Activated T-cell treated with anti-CD3 and anti-CD28 coated beads for 1 hour (primary cell): ENCODE measurements around the gene RNF130.
"Not testable (repeated sequence)": the region's sequence is repeated elsewhere in the genome, so short reads cannot be mapped to it uniquely, and the experiment has no call there.

Experiments
- DNase-seq: peaks from one replicate; pipeline ENCODE4 v3.0.0-alpha.2; 2020; ENCODE audit warnings: low read depth

Gene RNF130

GRCh38 chr5:180102636-180103035 lies 31.1 kb upstream of the RNF130 start:
- DNase-seq: no peak

- DNase-seq: no peak
Observed at GRCh38 chr5:180101451-180102105, 30.0 kb upstream of the RNF130 start.

GRCh38 chr5:180100621-180101450 lies 29.3 kb upstream of the RNF130 start:
- DNase-seq: no peak

DNA sequence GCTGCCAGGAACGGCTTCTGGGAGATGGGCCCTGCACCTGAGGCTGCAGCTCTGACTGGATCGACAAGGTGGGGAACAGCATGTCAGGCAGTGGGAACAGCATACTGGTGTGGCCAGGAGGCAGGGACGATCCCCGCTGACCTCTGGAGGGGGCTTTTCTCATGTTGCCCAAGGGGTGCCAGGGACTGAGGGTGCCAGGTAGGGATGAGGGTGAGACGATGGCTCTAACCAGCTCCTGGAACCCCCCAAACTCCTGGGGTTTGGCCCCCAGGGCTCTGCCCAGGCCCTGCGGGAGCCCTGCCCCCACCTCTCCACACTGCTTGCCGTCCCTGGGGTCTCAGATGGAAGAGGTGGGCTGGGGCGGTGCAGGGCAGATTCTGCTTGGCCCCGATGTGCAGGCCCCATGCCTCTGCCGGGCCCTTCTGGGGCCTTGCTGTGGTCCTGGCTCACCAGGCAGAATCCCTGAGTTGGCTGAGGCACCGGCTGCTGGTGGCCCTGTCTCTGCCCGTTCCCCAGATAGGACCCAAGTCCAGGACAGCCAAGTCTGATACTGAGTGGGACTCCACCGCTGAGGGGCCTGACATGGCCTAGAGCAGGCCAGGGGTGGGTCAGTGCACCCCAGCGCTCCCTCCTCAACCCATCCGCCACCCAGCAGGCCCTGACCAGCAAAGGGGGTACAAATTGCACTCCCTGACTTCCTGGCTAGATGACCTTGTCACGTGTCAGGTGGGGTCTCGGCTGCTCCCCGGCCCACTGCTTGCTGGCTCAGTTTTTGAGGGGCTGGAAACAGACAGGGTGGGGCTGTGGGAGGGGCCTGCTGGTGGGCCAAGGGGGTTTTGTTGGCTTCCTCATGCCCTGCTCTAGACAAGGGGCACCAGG lies 28.4 kb upstream of the RNF130 start:
- DNase-seq: no peak

GRCh38 chr5:180098991-180099732 lies 27.6 kb upstream of the RNF130 start:
- DNase-seq: no peak

DNA sequence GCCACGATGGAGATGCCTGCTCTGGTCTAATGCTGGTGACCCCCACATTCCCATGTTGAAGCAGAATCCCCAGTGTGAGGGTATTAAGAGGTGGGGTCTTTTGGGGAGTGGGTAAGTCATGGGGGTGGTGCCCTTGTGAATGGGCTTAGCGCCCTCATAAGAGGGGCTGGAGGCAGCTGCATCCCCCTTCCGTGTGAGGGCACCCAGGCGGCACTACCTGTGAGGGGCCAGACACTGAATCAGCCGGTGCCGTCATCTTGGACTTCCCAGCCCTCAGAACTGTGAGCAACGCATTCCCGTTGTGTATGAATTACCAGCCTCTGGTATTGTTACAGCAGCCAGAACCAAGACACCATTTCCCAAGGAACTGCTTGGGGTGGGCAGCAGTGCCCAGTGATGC lies 27.0 kb upstream of the RNF130 start:
- DNase-seq: no peak

- DNase-seq: no peak
Observed at GRCh38 chr5:180097926-180098325, 26.4 kb upstream of the RNF130 start.

DNA sequence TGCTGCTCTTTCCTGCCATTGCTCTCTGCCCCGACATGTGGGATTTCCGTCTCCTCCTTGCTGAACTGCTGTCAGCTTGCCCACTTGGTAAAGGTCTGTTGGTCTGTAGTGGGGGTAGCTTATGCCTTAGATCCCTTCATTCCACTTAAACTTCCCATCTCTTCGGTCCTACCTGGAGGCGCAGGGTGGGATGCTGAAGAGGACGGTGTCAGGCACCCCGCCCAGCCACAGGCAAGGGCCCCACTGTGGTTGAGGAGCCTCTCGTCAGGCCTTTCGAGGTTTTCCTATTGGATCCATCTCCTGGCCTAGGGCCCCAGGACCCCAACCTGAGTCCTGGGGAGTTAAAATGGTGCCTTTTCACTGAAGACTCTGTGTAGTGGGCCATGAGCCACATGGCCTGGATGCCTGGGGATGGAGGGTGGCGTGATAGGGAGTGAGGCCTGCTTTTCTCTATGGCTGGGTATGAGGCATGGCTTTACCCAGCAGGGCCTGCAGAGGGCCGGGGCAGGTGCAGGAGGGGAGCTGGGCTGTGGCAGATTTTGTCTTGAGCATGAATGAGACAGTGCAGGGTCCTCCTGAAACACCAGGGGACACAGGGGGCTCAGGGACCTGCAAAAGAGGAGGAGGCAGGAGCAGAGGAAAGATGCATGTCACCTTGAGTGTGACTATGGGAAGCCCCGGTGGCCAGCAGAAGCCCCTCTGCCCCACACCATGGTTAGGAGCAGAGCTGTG lies 25.8 kb upstream of the RNF130 start:
- DNase-seq: no peak

DNA sequence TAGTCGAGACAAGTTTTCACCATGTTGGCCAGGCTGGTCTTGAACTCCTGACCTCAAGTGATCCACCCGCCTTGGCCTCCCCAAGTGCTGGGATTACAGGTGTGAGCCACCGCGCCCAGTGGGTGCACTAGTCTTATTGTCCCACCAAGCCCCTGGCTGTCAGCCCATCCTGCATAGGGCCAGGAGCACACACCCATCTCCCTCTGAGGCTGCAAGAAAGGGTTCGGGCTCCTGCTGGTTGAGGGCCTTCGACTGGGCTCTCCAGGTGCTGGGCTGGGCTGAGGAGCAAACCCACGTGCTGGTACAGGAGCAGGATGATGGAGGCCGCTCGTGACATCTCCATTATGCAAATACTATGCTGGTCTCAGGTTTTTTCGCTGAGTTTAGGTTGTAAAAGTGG lies 25.1 kb upstream of the RNF130 start:
- no peak for DNase-seq

DNA sequence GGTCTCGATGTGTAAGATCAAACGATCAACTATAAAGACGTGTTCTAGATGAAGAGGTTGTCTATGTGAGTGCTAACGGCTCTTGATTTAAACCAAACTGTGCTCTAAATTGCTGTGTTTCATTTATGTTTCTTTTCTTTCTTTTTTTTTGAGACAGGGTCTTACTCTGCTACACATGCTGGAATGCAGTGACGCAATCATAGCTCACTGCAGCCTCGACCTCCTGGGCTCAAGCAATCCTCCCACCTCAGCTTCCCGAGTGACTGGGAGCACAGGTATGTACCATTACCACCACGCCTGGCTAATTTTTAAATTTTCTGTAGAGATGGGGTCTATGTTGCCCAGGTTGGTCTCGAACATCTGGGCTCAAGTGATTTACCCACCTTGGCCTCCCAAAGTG lies 24.0 kb upstream of the RNF130 start:
- no peak for DNase-seq

- DNase-seq: no peak
Observed at GRCh38 chr5:180093651-180094382, 22.3 kb upstream of the RNF130 start.

DNA sequence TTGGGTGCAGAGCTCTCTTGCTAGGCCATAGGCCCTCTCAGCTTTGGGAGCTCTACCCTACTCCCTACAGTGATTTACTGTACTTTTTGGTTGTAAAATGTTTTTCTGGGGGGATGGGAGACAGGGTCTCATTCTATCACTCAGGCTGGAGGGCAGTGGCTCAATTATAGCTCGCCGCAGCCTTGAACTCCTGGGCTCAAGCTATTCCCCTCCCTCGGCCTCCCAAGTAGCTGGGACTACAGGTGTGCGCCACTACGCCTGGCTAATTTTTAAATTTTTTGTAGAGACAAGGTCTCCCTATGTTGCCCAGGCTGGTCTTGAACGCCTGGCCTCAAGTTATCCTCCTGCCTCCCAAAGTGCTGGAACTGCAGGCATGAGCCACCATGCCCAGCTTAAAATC lies 21.7 kb upstream of the RNF130 start:
- DNase-seq: no peak

DNA sequence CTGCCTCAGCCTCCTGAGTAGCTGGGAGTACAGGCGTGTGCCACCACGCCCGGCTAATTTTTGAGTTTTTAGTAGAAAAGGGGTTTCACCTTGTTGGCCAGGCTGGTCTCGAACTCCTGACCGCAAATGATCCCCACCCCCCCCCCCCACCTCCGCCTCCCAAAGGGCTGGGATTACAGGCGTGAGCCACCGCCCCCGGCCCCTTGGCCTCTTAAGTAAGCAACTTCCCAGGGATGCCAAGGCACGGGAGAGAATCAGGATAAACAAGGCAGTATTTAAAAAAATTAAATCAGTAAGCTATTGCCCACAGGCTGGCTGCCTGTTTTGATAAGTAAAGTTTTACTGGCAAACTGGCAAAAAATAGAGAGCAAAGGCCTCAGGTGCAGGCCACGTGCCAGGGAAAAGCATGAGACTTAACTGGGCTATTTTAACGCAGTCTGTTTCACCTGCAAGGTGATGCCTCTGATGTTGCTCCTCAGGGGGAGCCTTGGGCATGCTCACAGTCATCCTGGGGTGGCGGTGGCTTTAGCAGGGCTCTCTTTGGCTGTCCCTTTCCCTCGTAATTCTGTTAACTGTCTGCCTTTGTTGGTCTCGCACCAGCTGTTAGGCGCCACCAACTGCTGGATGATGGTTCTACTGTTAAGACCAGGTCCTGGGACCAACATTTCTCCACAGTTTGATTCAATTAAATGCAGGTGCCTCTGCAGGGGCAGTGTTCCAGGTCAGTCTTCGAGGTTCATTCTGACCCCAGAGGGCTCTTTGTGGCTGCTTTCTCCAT lies 19.4 kb upstream of the RNF130 start:
- no peak for DNase-seq

DNA sequence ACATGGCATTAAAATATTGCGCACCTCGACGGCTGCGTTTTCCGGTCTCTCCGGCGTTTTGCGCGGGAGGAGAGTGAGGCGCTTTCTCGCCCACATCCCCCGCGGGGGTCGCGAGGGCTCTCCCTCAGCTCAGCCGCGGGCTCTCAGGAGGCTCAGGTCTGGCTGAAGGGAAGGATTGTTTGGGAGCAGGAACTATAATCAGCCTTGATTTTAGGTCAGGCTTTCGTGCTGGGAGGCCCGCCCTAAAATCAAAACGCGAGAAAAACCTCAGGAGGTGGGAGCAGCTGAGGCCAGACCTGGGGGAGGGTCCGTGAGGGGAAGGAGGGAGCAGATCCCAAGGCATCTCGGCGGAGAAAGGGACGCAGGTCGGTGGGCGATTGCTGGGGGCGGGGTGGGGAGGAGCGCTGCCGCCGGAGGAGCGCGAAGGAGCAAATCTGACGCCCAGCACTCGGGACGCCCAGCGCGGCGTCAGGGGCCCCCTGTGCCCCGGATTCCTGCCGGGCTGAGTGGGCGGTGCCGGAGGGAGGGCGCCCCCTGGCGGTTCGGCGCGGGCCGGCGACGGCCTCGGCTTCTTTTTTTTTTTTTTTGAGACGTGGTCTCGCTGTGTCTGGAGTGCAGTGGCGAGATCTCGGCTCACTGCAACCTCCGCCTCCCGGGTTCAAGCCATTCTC lies 18.7 kb upstream of the RNF130 start:
- peak; percentile 74 for DNase-seq

DNA sequence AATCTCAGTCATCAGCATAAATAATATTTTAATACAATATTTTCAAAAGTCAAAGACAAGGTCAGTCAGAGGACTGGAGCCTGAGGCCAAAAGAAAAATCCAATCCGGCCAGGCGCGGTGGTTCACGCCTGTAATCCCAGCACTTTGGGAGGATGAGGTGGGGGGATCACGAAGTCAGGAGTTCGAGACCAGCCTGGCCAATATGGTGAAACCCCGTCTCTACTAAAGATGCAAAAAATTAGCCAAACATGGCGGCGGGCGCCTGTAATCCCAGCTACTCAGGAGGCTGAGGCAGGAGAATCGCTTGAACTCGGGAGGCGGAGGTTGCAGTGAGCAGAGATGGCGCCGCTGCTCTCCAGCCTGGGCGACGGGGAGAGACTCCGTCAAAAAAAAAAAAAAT lies 18.1 kb upstream of the RNF130 start:
- DNase-seq: not testable (repeated sequence)

DNA sequence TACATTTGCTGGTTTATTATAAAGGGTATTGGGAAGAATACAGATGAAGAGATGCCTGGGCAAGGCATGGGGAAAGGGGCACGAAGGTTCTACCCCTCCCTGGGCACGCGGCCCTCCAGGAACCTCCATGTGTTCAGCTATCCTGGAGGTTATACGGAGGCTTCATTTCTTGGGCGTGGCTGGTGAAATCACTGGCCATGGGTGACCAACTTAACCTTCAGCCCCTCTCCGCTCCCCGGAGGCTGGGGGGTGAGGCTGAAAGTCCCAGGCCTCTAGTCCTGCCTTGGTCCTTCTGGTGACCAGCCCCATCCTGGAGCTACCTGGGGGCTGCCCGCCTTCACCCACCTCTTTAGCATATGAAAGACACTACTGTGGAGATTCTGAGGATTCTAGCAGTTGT lies 17.0 kb upstream of the RNF130 start:
- DNase-seq: no peak

- DNase-seq: no peak
Observed at GRCh38 chr5:180086816-180087399, 15.3 kb upstream of the RNF130 start.

DNA sequence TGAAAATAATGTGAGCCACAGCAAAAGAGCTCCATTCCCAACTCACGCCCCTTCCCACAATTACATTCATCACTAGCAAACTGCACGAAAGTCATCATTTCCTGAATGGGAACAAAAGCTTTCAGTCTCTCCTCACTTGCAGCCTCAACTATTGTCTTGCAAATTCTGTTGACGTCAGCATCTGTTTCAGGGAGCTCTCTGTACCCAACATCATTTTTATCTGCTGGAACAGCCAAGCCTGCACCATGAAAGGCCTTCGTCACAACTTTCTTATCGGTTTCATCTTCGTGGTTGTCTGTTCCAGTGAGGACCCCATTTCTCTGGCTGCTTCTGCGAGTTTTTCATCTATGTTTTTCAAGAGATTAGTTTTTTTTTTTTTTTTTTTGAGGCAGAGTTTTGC lies 14.3 kb upstream of the RNF130 start:
- no peak for DNase-seq
